Loucy (cell line): ENCODE data around the gene BLOC1S6.

Experiments
- EZH2phosphoT487 ChIP-seq: fragments of 200-600 bp; IDR thresholded peaks from 2 replicates; pipeline ENCODE4 v1.6.1; 2018; ENCODE audit warnings: antibody characterized with exemption, mild to moderate bottlenecking, moderate library complexity, borderline replicate concordance
- TF ChIP-seq, protein P1 (sequence below): fragments of 200-600 bp; sonication (generic); conservative IDR thresholded peaks from 2 replicates; pipeline ENCODE4 v1.5.1; 2014; ENCODE audit warnings: mild to moderate bottlenecking, antibody characterized with exemption, low read length

DNA sequence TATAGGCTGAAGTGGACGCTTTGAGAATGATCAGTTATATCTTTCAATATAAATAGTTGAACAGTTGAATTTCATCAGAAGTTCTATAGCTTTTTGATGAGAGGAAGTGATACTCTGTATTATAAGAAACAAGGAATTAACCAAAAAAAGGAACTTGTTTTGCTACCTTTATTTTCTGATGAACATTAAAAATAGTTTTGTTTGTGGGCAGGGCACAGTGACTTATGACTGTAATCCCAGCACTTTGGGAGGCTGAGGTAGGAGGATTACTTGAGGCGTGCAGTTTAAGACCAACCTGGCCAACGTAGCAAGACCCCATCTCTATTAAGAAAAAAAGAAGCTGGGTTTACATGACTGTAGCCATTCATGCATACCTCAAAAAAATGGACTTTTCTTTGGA, 16.7 kb downstream of the BLOC1S6 start:
- TF ChIP-seq, protein P1, sequence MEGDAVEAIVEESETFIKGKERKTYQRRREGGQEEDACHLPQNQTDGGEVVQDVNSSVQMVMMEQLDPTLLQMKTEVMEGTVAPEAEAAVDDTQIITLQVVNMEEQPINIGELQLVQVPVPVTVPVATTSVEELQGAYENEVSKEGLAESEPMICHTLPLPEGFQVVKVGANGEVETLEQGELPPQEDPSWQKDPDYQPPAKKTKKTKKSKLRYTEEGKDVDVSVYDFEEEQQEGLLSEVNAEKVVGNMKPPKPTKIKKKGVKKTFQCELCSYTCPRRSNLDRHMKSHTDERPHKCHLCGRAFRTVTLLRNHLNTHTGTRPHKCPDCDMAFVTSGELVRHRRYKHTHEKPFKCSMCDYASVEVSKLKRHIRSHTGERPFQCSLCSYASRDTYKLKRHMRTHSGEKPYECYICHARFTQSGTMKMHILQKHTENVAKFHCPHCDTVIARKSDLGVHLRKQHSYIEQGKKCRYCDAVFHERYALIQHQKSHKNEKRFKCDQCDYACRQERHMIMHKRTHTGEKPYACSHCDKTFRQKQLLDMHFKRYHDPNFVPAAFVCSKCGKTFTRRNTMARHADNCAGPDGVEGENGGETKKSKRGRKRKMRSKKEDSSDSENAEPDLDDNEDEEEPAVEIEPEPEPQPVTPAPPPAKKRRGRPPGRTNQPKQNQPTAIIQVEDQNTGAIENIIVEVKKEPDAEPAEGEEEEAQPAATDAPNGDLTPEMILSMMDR = no peak
- TF ChIP-seq EZH2phosphoT487 = no peak
